Skeletal muscle tissue (tissue), 4 donors: ENCODE measurements around the gene ADIRF. TPM values are rescaled to one million over a fixed set of nuclear protein-coding genes. Genes with fewer than 3 reads are reported as not detected.
"Not testable (repeated sequence)": the region's sequence is repeated elsewhere in the genome, so short reads cannot be mapped to it uniquely, and the experiment has no call there.

ENCODE experiments used
- H3K27ac ChIP-seq: one replicate; pipeline ENCODE4 v1.7.0; 2013; ENCODE audit warnings: mild to moderate bottlenecking, low read depth, low read length, inconsistent platforms
- H3K27me3 ChIP-seq, 3 donors: one replicate each; pipeline ENCODE4 v1.7.0; 2013; ENCODE audit warnings: low read length in 3 of 3; ENCODE audit not compliant: control insufficient read depth in 3 of 3, insufficient read depth in 3 of 3
- H3K36me3 ChIP-seq, 3 donors: one replicate each; pipeline ENCODE4 v1.7.0; 2013; ENCODE audit warnings: low read length in 3 of 3; ENCODE audit not compliant: control insufficient read depth in 3 of 3, insufficient read depth in 3 of 3
- H3K4me1 ChIP-seq, 3 donors: one replicate each; pipeline ENCODE4 v1.7.0; 2013; ENCODE audit warnings: low read length in 3 of 3, mild to moderate bottlenecking in 3 of 3; ENCODE audit not compliant: control insufficient read depth in 3 of 3, insufficient read depth in 3 of 3
- H3K4me3 ChIP-seq, 3 donors: one replicate each; pipeline ENCODE4 v1.7.0; 2013; ENCODE audit warnings: low read length in 3 of 3
- H3K9ac ChIP-seq, 3 donors: one replicate each; pipeline ENCODE4 v1.7.0; 2013; ENCODE audit warnings: low read length in 3 of 3, mild to moderate bottlenecking in 3 of 3, moderate library complexity in 2 of 3, low read depth in 1 of 3
- H3K9me3 ChIP-seq, 3 donors: one replicate each; pipeline ENCODE4 v1.7.0; 2013; ENCODE audit warnings: low read length in 3 of 3; ENCODE audit not compliant: control insufficient read depth in 3 of 3
- total RNA-seq: library from RNA; depleted of rRNA; stranded (reverse); fragments of >200 nt; gene quantifications from one replicate; pipeline ENCODE4 v1.2.3, GENCODE V29; 2014
- donor health status: Osteomylitis.

Gene ADIRF
- total RNA-seq, 1 donor from 2014 or later, result 11.5 TPM

GRCh38 chr10:86992929-86993328 is 24.6 kb downstream of the ADIRF start:
- no peak overlapping the region for H3K9ac ChIP-seq
- H3K4me3 ChIP-seq, result no peak overlapping the region
- H3K9me3 ChIP-seq, result no peaks in the 10 kb centered on the region
- peaks cover 0 to 5% (median 0%) of the 10 kb centered on the region in 3 donors for H3K36me3 ChIP-seq
- no peaks in the 10 kb centered on the region for H3K27me3 ChIP-seq
- H3K4me1 ChIP-seq, result peaks cover 0 to 3% (median 0%) of the 10 kb centered on the region in 3 donors
- no peak overlapping the region for H3K27ac ChIP-seq

DNA sequence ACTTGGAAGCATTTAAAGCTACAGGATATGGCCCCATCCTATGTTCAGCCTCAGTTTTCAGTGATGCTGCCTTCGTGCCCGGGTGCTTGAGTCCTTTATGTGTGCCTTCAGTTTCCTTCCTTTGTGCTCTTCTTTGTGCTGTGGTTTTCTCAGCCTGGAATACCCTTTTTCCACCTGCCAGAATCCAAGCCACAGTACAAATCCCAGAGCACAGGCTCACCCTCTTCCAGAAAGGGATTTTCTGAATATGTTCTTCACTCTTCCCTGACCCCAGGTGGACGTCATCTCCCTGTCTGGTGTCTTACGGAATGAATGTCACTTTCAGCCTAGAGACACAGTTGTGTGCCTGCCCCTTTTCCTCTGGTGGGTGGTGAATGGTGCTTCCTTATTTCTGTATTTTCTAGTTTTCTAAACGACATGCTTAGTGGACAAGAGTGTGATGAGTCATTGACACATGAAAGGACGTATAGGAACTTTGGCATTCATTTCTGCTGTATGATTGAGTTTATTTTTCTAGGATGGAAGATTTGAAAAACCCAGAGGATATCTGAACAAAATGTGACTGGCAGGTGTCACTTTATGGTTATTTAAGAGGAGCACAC is 31.6 kb downstream of the ADIRF start:
- not testable (repeated sequence) for H3K9me3 ChIP-seq, H3K4me3 ChIP-seq, H3K36me3 ChIP-seq

DNA sequence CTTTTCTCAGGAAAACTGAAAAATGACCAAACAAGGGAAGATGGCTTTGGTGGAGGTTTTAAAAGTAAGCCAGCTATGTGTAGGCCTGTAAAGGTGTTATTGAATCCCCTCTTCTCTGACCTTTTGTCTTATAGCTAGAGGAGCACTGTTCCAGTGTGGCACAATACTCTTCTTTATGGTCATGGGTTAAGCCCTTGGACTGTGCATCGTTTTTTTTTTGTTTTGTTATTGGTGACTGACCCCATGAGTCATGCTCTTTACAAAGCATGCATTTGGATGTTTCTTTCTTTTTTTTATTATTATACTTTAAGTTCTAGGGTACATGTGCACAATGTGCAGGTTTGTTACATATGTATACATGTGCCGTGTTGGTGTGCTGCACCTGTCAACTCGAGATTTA is 32.2 kb downstream of the ADIRF start:
- H3K9ac ChIP-seq, result no peak overlapping the region
- no peak overlapping the region for H3K4me3 ChIP-seq
- no peaks in the 10 kb centered on the region for H3K27me3 ChIP-seq
- H3K4me1 ChIP-seq, result no peaks in the 10 kb centered on the region
- H3K9me3 ChIP-seq, result no peaks in the 10 kb centered on the region
- peaks cover 0 to 5% (median 0%) of the 10 kb centered on the region in 3 donors for H3K36me3 ChIP-seq
- H3K27ac ChIP-seq, result no peak overlapping the region

More for the DNA sequence above, 31.6 kb downstream of the ADIRF start:
- not testable (repeated sequence) for H3K27me3 ChIP-seq, H3K9ac ChIP-seq, H3K27ac ChIP-seq, H3K4me1 ChIP-seq

- H3K27ac ChIP-seq, H3K9me3 ChIP-seq, H3K4me3 ChIP-seq, H3K36me3 ChIP-seq, H3K27me3 ChIP-seq, H3K4me1 ChIP-seq, H3K9ac ChIP-seq: not testable (repeated sequence)
These were observed 38.8 kb downstream of the ADIRF start for GRCh38 chr10:87007124-87007523.

DNA sequence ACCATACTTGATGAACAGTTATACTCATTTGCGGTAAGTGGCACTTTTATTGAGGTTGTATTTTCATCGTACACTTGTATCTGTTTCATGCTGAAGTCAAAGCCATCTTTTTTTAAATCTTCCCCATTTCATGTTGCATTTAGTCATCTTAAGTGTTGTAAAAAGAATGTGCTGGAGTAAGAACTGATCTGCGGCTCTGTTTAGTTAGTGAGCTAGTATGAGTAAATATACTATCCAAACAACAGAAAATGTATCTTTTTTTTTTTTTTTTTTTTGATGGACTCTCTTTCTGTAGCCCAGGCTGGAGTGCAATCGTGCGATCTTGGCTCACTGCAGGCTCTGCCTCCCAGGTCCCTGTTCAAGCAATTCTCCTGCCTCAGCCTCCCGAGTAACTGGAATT is 39.4 kb downstream of the ADIRF start:
- not testable (repeated sequence) for H3K27ac ChIP-seq, H3K9me3 ChIP-seq, H3K4me1 ChIP-seq, H3K9ac ChIP-seq, H3K4me3 ChIP-seq, H3K36me3 ChIP-seq, H3K27me3 ChIP-seq

DNA sequence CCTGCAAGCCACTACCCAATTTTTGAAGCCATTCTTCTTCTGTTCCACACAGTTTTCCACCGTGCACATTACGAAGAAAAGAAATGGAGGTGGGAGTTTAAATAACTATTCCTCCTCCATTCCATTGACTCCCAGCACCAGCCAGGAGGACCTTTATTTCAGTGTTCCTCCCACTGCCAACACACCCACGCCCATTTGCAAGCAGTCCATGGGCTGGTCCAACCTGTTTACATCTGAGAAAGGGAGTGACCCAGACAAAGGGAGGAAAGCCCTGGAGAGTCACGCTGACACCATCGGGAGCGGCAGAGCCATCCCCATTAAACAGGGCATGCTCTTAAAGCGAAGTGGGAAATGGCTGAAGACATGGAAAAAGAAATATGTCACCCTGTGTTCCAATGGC is 40.0 kb downstream of the ADIRF start:
- not testable (repeated sequence) for H3K27ac ChIP-seq, H3K9ac ChIP-seq, H3K36me3 ChIP-seq, H3K27me3 ChIP-seq, H3K4me1 ChIP-seq, H3K9me3 ChIP-seq, H3K4me3 ChIP-seq

DNA sequence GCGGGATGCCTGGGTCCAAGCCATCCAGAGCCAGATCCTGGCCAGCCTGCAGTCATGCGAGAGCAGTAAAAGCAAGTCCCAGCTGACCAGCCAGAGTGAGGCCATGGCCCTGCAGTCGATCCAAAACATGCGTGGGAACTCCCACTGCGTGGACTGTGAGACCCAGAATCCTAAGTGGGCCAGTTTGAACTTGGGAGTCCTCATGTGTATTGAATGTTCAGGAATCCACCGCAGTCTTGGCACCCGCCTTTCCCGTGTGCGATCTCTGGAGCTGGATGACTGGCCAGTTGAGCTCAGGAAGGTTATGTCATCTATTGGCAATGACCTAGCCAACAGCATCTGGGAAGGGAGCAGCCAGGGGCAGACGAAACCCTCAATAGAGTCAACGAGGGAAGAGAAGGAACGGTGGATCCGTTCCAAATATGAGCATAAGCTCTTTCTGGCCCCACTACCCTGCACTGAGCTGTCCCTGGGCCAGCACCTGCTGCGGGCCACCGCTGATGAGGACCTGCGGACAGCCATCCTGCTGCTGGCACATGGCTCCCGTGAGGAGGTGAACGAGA is 40.9 kb downstream of the ADIRF start:
- not testable (repeated sequence) for H3K9me3 ChIP-seq, H3K27me3 ChIP-seq, H3K4me1 ChIP-seq, H3K27ac ChIP-seq, H3K36me3 ChIP-seq, H3K4me3 ChIP-seq, H3K9ac ChIP-seq

DNA sequence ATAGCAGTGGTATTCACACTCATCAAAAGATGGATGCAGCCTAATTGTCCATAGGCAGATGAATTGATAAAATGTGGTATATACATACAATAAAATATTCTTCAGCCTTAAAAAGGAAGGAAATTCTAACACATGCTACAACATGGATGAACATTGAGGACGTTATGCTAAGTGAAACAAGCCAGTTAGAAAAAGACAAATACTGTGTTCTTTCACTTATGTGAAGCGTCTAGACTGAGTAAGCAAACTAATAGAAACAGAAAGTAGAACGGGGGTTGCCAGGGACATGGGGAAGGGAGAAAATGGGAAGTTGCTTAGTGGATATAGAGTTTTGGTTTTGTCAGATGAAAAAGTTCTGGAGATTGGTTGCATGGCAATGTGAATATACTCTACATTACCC is 45.2 kb downstream of the ADIRF start:
- H3K9me3 ChIP-seq, H3K36me3 ChIP-seq, H3K27me3 ChIP-seq, H3K27ac ChIP-seq, H3K9ac ChIP-seq, H3K4me3 ChIP-seq, H3K4me1 ChIP-seq: not testable (repeated sequence)

DNA sequence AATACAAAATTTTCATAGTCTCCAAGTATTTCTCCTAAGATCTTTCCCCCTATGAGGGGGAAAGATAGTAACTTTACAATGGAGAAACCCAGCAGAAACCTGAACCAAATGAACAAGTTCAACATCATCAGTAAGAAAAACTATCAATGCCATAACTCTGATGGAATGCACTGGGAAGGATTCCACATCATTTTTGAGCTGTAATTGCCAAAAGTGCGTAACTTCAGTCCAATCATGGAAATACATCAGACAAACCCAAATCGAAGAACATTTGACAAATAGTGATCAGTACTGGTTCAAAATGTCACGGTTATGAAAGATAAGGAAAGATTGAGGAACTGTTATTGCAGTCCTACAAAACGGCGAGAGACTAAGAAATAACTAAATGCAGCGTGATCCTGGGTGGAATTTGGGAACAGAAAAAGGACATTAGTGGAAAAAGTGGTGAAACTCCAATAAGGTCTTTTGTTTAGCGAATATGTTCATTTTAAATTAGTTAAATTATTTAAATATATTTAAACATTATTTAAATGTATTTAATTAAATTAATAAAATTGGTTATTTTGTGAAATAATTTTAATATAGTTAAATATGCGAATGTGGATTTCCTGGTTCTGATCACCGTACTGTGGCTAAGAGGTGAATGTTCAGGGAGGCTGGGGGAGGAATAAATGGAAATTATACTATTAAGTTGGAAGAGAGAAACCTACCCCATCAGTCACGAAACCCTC is 46.9 kb downstream of the ADIRF start:
- not testable (repeated sequence) for H3K9me3 ChIP-seq, H3K27ac ChIP-seq, H3K4me1 ChIP-seq, H3K27me3 ChIP-seq, H3K4me3 ChIP-seq, H3K9ac ChIP-seq, H3K36me3 ChIP-seq

GRCh38 chr10:87018127-87018526 is 49.8 kb downstream of the ADIRF start:
- H3K36me3 ChIP-seq, H3K27ac ChIP-seq, H3K4me1 ChIP-seq, H3K9ac ChIP-seq, H3K9me3 ChIP-seq, H3K4me3 ChIP-seq, H3K27me3 ChIP-seq: not testable (repeated sequence)
